ENCODE results near the gene GIMAP5.

GIMAP5 gene

GRCh38 chr7:150737265-150738055, at the start of gene GIMAP5:
Gene GIMAP5 (plus strand): TSS chr7:150737418. CDS start chr7:150740885, 3,467 bp downstream.
- no peak for DNase-seq (ENCODE audit: low spot score)

GRCh38 chr7:150688630-150689029, 48.6 kb upstream of the GIMAP5 start:
- no peak for DNase-seq (ENCODE audit: low spot score)

DNA sequence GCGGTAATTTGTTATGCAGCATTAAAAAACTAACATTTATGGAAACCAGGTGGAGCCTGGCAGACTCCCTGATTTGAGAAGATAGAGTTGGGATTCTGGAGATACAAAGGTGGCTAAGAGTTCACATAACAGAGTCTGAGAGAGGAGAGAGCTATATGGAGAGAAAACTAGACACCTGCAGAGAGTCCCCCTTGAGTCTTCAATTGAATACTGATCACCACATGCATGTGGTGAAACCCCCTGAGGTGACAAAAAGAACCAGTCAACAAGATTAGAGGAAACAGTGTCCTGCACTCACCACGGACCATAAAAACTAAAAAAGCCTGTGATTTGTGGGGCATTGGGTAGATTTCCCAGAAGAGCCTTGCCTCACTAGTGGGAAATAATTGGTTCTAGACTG, 41.6 kb upstream of the GIMAP5 start:
- no peak for DNase-seq (ENCODE audit: low spot score)

DNA sequence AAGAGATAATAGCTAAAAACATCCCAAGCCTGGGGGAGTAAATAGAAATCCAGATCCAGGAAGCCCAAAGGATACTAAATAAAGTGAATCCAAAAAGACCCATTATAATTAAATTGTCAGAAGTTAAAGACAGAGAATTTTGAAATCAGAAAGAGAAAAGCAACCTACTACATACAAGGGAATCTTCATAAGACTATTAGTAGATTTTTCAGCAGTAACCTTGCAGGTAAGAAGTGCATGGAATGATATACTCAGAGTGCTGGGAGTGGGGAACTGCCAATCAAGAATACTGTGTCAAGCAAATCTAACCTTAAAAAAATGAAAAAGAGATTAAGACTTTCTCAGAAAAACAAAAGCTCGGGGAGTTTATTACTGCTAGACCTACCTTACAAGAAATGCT, 34.0 kb upstream of the GIMAP5 start:
- DNase-seq (ENCODE audit: low spot score) = no peak

DNA sequence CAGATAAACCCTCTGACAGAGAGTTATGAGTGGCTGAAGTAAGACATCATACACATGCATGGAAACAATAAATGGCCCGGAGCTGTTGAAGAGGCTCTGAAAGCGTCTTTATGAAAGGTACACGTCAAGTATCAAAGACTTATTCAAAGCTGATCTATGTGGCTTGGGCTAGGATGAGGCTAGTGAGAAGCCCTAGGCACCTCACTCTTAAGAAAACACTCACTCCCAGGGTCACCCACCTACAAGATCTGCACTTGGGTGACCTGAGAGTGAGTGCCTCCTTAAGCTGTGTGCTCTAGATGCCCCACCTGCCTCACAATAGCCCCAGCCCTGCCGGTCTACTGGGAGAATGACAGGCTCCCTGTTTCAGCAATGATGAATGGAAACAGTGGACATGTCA, 21.9 kb upstream of the GIMAP5 start:
- DNase-seq (ENCODE audit: low spot score) = no peak

GRCh38 chr7:150715738-150716137, 21.5 kb upstream of the GIMAP5 start:
- no peak for DNase-seq (ENCODE audit: low spot score)

- no peak for DNase-seq (ENCODE audit: low spot score)
Measured at GRCh38 chr7:150716368-150716767, 20.9 kb upstream of the GIMAP5 start, which contains the start of gene GIMAP1. Gene GIMAP1 (plus strand): TSS chr7:150716613. CDS start chr7:150719048, 2,435 bp downstream.

DNA sequence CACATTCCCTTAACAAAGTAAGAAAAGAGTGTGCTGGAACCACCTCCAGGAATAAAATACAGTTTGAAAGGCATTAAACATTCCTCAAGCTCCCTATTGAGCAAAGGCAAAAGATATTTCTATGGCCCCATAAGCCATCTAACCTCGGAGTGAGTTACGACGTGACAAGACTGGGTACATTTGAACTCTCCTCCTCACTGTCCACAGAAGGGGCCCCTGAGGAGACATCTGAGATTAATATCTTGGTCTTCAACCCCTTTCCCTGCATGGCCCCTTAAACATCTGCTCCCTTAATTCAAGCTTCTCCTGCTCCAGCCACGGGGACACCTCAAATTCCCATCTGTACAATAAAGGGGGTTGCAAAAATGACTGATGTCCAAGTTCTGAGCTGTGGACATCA, 20.3 kb upstream of the GIMAP5 start:
- no peak for DNase-seq (ENCODE audit: low spot score)

GRCh38 chr7:150717814-150718420, 19.3 kb upstream of the GIMAP5 start:
- no peak for DNase-seq (ENCODE audit: low spot score)

DNA sequence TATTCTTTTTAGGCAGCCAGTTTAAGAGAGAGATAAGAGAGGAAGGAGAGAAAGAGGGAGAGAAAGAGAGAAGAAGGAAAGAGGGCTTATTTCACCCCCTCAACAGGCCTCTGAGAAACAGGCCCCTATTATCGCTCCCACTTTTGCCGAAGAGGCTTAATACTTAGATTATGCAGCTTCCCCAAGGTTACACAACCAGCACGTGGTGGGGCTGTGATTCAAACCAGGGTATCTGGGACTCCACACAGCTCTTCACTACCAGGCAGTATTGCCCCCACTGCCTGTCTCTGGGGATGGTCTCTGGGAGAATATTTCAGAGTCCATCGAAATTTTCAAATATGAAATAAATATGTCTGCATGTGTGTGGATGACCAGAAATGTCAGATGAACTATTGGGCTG, 17.8 kb upstream of the GIMAP5 start:
- DNase-seq (ENCODE audit: low spot score) = no peak

DNA sequence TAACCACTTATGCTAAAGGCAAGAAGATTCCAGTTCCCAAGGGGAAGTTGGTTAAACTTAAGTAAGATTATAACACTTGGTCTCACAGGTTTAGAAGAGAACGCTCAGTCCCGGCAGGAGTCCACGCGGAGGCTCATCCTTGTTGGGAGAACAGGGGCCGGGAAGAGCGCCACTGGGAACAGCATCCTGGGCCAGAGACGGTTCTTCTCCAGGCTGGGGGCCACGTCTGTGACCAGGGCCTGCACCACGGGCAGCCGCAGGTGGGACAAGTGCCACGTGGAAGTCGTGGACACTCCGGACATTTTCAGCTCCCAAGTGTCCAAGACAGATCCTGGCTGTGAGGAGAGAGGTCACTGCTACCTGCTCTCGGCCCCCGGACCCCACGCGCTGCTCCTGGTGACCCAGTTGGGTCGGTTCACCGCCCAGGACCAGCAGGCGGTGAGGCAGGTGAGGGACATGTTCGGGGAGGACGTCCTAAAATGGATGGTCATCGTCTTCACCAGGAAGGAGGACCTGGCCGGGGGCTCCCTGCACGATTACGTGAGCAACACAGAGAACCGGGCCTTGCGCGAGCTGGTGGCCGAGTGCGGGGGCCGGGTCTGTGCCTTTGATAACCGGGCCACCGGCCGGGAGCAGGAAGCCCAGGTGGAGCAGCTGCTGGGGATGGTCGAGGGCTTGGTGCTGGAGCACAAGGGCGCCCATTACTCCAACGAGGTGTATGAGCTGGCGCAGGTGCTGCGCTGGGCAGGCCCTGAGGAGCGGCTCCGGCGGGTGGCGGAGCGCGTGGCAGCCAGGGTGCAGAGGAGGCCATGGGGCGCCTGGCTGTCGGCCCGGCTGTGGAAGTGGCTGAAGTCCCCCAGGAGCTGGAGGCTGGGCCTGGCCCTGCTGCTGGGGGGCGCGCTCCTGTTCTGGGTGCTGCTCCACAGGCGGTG, 17.0 kb upstream of the GIMAP5 start:
- no peak for DNase-seq (ENCODE audit: low spot score)

DNA sequence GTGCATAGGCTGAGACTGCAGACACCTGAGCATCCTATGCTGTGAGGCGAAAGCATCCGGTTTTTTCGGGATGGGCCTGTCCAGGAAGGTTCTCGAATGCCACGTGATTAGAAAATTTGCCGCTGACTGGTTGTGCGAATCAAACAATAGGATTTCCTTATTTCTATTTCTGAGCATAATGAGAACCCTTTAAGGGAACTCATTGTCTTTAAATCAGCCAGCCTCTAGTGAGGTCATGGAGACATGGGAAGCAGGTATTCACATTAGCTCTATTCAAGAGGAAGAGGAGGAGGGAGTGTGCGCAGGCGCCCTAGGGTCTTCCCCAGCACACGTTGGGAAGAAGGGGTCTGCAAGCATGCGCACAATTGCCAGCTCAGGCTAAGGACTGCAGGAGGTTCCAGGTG, 15.2 kb upstream of the GIMAP5 start:
- DNase-seq (ENCODE audit: low spot score) = no peak

- DNase-seq (ENCODE audit: low spot score) = no peak
Measured at GRCh38 chr7:150722431-150722931, 14.7 kb upstream of the GIMAP5 start.

- DNase-seq (ENCODE audit: low spot score) = no peak
Measured at GRCh38 chr7:150723467-150723866, 13.8 kb upstream of the GIMAP5 start.

- no peak for DNase-seq (ENCODE audit: low spot score)
Measured at GRCh38 chr7:150727381-150727780, 9.8 kb upstream of the GIMAP5 start.

DNA sequence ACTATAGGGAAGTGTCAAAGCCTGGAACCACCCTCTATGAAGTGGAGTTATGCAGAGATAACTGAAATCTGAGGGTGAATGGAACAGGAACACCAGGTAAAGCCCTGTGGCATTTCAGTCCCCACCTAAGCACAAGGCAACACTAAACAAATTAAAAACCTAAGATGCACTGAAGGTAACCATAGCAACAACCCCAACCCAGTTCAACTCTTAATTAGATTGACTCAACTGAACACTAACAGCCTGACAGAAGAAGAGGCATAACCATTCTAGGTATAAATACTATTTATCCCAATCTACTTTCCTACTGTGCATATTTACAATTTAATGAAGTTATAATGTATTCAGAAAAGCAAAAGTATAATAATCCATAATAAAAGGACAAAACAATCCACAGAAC, 9.2 kb upstream of the GIMAP5 start:
- DNase-seq (ENCODE audit: low spot score) = no peak

DNA sequence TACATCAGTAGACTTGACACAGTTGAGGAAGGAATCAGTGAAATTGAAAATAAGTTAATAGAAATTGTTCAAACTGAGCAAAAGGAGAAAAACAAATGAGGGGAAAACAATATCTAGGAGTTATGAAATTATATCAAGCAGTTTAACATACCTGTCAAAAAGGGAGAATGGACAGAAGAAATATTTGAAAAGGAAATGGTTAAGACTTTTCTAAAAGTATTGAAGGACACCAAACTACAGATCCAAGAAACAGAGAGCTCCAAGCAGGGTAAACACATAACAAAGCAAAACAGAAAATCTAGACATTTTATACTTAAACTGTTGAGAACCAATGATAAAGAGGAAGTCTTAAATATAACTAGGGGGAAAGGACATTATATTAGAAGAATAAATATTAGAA, 8.6 kb upstream of the GIMAP5 start:
- DNase-seq (ENCODE audit: low spot score) = no peak

- DNase-seq (ENCODE audit: low spot score) = no peak
Measured at GRCh38 chr7:150731916-150732315, 5.3 kb upstream of the GIMAP5 start.

DNA sequence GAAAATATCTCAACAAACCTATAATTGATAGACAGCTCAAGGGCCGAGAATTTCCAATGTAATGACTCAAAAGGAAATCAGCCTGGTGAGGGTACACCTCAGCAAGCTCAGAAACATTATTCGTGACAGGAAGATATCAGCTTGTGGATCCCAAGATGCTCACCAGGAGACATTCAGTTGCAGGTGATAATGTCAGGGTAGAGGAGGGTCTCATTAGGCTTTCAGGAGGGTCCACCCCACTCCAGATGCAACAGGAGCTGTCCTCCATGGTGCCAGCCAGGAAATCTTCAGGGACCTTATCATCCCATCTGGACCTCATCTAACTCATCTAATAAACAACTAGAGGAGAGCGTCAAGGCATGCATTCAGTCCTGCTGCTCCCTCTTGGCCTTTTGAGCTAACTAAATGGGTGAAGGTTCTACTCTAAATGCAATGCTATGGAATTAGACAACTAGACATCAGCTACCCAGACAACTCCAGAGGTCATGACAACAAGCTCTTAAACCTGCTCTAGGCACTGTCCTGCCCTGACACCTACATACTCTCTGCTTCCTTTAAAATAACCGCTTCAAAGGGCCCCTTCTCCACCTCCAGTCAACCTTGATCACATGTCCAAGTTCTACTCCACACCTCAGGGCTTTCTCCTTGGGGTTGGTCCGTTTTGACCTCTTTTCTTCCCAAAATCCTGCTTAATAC, 4.3 kb upstream of the GIMAP5 start:
- no peak for DNase-seq (ENCODE audit: low spot score)

- DNase-seq (ENCODE audit: low spot score) = no peak
Measured at GRCh38 chr7:150733482-150734095, 3.6 kb upstream of the GIMAP5 start.

- no peak for DNase-seq (ENCODE audit: low spot score)
Measured at GRCh38 chr7:150734254-150734653, 3.0 kb upstream of the GIMAP5 start.

All from hematopoietic multipotent progenitor cell treated with erythropoietin and hydrocortisone succinate and interleukin-3 and kit ligand, for 17 days (in vitro differentiated cells).